ENCODE results near the gene TP53TG5.

TP53TG5 gene

DNA sequence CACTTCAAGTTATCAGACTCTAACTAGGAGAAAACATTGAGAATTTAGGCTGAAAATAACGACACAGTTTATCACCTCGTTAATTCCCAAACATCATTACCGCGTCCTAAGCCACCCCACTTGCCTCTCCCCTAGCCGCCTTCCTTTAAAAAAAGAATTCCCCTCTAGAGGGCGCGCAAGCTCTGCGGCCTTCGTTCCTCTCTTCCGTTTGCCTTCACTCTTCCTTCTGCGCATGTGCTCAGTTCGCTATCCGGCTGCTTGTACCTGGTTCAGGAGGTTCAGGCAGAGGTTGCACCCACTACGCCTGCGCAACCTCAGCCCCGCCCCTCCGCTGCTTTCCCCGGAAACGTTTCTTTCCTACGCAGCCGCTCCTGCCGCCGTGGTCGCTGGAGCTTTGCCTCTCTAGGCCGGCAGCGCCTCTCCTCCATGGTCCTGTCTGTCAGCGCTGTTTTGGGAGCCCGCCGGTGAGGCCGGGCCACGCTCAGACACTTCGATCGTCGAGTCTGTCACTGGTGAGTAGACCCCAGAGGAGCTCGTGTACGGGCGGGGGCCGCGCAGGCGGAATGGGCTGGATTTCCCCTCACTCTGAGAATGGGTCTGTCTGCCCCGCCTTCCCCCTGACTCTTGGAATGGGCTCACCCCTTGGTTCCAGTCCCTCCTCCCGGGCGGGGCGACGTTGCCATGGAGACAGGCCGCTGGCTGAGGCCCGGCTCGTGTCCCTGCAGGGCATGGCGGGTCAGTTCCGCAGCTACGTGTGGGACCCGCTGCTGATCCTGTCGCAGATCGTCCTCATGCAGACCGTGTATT is 15.1 kb downstream of the TP53TG5 start, which contains the start of gene SYS1 (continued):
- TF ChIP-seq ZNF146 (tag by site-specific recombination; IDR thresholded peaks at IDR 0.05): no peak
- no peak for TF ChIP-seq FEZF1 (tag by site-specific recombination; IDR thresholded peaks at IDR 0.05)
- TF ChIP-seq TCF7L2 (IDR thresholded peaks at IDR 0.05; ENCODE audit: borderline replicate concordance, low read depth, low read length): no peak
- TF ChIP-seq ZNF548 (tag by site-specific recombination; IDR thresholded peaks at IDR 0.05): no peak
- TF ChIP-seq ZNF596 (tag by site-specific recombination; IDR thresholded peaks at IDR 0.05): no peak
- no peak for TF ChIP-seq ZNF239 (tag by site-specific recombination; IDR thresholded peaks at IDR 0.05)
- TF ChIP-seq ZNF623 (tag by site-specific recombination; IDR thresholded peaks at IDR 0.05): no peak
- peak; percentile 93 for TF ChIP-seq ZBTB17 (tag by site-specific recombination; IDR thresholded peaks at IDR 0.05)
- no peak for TF ChIP-seq ZNF843 (tag by site-specific recombination; IDR thresholded peaks at IDR 0.05)
- TF ChIP-seq, protein P1, sequence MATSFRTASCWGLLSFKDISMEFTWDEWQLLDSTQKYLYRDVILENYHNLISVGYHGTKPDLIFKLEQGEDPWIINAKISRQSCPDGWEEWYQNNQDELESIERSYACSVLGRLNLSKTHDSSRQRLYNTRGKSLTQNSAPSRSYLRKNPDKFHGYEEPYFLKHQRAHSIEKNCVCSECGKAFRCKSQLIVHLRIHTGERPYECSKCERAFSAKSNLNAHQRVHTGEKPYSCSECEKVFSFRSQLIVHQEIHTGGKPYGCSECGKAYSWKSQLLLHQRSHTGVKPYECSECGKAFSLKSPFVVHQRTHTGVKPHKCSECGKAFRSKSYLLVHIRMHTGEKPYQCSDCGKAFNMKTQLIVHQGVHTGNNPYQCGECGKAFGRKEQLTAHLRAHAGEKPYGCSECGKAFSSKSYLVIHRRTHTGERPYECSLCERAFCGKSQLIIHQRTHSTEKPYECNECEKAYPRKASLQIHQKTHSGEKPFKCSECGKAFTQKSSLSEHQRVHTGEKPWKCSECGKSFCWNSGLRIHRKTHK (tag by site-specific recombination; IDR thresholded peaks at IDR 0.05): no peak
- TF ChIP-seq SALL2 (tag by site-specific recombination; IDR thresholded peaks at IDR 0.05; ENCODE audit: borderline replicate concordance): no peak
- TF ChIP-seq, protein P2, sequence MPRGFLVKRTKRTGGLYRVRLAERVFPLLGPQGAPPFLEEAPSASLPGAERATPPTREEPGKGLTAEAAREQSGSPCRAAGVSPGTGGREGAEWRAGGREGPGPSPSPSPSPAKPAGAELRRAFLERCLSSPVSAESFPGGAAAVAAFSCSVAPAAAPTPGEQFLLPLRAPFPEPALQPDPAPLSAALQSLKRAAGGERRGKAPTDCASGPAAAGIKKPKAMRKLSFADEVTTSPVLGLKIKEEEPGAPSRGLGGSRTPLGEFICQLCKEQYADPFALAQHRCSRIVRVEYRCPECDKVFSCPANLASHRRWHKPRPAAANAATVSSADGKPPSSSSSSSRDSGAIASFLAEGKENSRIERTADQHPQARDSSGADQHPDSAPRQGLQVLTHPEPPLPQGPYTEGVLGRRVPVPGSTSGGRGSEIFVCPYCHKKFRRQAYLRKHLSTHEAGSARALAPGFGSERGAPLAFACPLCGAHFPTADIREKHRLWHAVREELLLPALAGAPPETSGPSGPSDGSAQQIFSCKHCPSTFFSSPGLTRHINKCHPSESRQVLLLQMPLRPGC (tag by site-specific recombination; IDR thresholded peaks at IDR 0.05): 0 out of 2 replicates have a peak, but pooled peaks have one; percentile 34
- no peak for TF ChIP-seq ZNF354C (tag by site-specific recombination; IDR thresholded peaks at IDR 0.05; ENCODE audit: borderline replicate concordance, low read depth)
- peak; percentile 80 for TF ChIP-seq ZNF561 (tag by site-specific recombination; IDR thresholded peaks at IDR 0.05; ENCODE audit: borderline replicate concordance)
- TF ChIP-seq, protein P3, sequence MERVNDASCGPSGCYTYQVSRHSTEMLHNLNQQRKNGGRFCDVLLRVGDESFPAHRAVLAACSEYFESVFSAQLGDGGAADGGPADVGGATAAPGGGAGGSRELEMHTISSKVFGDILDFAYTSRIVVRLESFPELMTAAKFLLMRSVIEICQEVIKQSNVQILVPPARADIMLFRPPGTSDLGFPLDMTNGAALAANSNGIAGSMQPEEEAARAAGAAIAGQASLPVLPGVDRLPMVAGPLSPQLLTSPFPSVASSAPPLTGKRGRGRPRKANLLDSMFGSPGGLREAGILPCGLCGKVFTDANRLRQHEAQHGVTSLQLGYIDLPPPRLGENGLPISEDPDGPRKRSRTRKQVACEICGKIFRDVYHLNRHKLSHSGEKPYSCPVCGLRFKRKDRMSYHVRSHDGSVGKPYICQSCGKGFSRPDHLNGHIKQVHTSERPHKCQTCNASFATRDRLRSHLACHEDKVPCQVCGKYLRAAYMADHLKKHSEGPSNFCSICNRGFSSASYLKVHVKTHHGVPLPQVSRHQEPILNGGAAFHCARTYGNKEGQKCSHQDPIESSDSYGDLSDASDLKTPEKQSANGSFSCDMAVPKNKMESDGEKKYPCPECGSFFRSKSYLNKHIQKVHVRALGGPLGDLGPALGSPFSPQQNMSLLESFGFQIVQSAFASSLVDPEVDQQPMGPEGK (tag by site-specific recombination; IDR thresholded peaks at IDR 0.05): peak; percentile 66
- TF ChIP-seq, protein P4, sequence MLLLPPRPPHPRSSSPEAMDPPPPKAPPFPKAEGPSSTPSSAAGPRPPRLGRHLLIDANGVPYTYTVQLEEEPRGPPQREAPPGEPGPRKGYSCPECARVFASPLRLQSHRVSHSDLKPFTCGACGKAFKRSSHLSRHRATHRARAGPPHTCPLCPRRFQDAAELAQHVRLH (tag by site-specific recombination; IDR thresholded peaks at IDR 0.05): no peak
- TF ChIP-seq ZFP3 (tag by site-specific recombination; IDR thresholded peaks at IDR 0.05; ENCODE audit: low read depth): no peak
- TF ChIP-seq ZNF426 (tag by site-specific recombination; IDR thresholded peaks at IDR 0.05): no peak
- TF ChIP-seq ZNF529 (tag by site-specific recombination; IDR thresholded peaks at IDR 0.05; ENCODE audit: insufficient replicate concordance): no peak
- TF ChIP-seq ZNF707 (tag by site-specific recombination; IDR thresholded peaks at IDR 0.05): no peak
- no peak for TF ChIP-seq ZNF140 (tag by site-specific recombination; IDR thresholded peaks at IDR 0.05)
- TF ChIP-seq YY2 (tag by site-specific recombination; IDR thresholded peaks at IDR 0.05): peak; percentile 76; the same call in 1 of the 2 replicates
- no peak for TF ChIP-seq ZNF768 (tag by site-specific recombination; IDR thresholded peaks at IDR 0.05)
- TF ChIP-seq OSR2 (tag by site-specific recombination; IDR thresholded peaks at IDR 0.05): no peak
- TF ChIP-seq OVOL3 (tag by site-specific recombination; IDR thresholded peaks at IDR 0.05): no peak
- no peak for TF ChIP-seq ZNF514 (tag by site-specific recombination; IDR thresholded peaks at IDR 0.05)
- no peak for TF ChIP-seq ZNF202 (tag by site-specific recombination; IDR thresholded peaks at IDR 0.05; ENCODE audit: borderline replicate concordance)
- no peak for TF ChIP-seq ZNF223 (tag by site-specific recombination; IDR thresholded peaks at IDR 0.05)
- TF ChIP-seq, protein P5, sequence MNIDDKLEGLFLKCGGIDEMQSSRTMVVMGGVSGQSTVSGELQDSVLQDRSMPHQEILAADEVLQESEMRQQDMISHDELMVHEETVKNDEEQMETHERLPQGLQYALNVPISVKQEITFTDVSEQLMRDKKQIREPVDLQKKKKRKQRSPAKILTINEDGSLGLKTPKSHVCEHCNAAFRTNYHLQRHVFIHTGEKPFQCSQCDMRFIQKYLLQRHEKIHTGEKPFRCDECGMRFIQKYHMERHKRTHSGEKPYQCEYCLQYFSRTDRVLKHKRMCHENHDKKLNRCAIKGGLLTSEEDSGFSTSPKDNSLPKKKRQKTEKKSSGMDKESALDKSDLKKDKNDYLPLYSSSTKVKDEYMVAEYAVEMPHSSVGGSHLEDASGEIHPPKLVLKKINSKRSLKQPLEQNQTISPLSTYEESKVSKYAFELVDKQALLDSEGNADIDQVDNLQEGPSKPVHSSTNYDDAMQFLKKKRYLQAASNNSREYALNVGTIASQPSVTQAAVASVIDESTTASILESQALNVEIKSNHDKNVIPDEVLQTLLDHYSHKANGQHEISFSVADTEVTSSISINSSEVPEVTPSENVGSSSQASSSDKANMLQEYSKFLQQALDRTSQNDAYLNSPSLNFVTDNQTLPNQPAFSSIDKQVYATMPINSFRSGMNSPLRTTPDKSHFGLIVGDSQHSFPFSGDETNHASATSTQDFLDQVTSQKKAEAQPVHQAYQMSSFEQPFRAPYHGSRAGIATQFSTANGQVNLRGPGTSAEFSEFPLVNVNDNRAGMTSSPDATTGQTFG (tag by site-specific recombination; IDR thresholded peaks at IDR 0.05; ENCODE audit: borderline replicate concordance): no peak
- TF ChIP-seq ZNF555 (tag by site-specific recombination; conservative IDR thresholded peaks at IDR 0.05): no peak

Data from HEK293 (cell line).